H9 (cell line): ENCODE data around the gene SLC44A1. TPM values are rescaled to one million over a fixed set of nuclear protein-coding genes. Genes with fewer than 3 reads are reported as not detected.

Experiments
- DNase-seq: peaks from one replicate; pipeline ENCODE4 v3.0.0-alpha.2; 2017
- H2AFZ ChIP-seq: one replicate; pipeline ENCODE4 v1.6.1; 2013; ENCODE audit warnings: mild to moderate bottlenecking, low read length, control low read depth, moderate library complexity
- H2AK5ac ChIP-seq: 2 replicates; pipeline ENCODE4 v1.6.1; 2013; ENCODE audit warnings: low read length, control low read depth, mixed read lengths; ENCODE audit not compliant: insufficient read length
- H2BK120ac ChIP-seq: one replicate; pipeline ENCODE4 v1.6.1; 2013; ENCODE audit warnings: low read depth, mild to moderate bottlenecking, low read length, control low read depth, inconsistent platforms; ENCODE audit not compliant: poor library complexity, severe bottlenecking
- H2BK12ac ChIP-seq: 2 replicates; pipeline ENCODE4 v1.6.1; 2013; ENCODE audit warnings: low read length, control low read depth, mixed read lengths, low read depth; ENCODE audit not compliant: insufficient read length
- H2BK15ac ChIP-seq: 2 replicates; pipeline ENCODE4 v1.6.1; 2013; ENCODE audit warnings: low read depth, low read length, control low read depth
- H2BK20ac ChIP-seq: one replicate; pipeline ENCODE4 v1.6.1; 2013; ENCODE audit warnings: low read depth, mild to moderate bottlenecking, low read length, control low read depth, inconsistent platforms; ENCODE audit not compliant: poor library complexity, severe bottlenecking
- H2BK5ac ChIP-seq: 2 replicates; pipeline ENCODE4 v1.6.1; 2013; ENCODE audit warnings: low read length, control low read depth, mixed read lengths; ENCODE audit not compliant: insufficient read length
- H3K14ac ChIP-seq: 2 replicates; pipeline ENCODE4 v1.6.1; 2013; ENCODE audit warnings: low read length, control low read depth; ENCODE audit not compliant: insufficient read depth
- H3K18ac ChIP-seq: 2 replicates; pipeline ENCODE4 v1.6.1; 2013; ENCODE audit warnings: low read depth, mild to moderate bottlenecking, mixed read lengths, low read length, control low read depth; ENCODE audit not compliant: insufficient read length
- H3K23ac ChIP-seq: 2 replicates; pipeline ENCODE4 v1.6.1; 2013; ENCODE audit warnings: low read length, control low read depth, mixed read lengths, low read depth; ENCODE audit not compliant: insufficient read length
- H3K23me2 ChIP-seq: 2 replicates; pipeline ENCODE4 v1.6.1; 2013; ENCODE audit warnings: low read depth, mild to moderate bottlenecking, mixed read lengths, low read length, control low read depth; ENCODE audit not compliant: insufficient read length, poor library complexity, severe bottlenecking
- H3K27ac ChIP-seq: 2 replicates; pipeline ENCODE4 v1.5.1; 2013; ENCODE audit warnings: low read length, control low read depth, mixed read lengths, low read depth; ENCODE audit not compliant: insufficient read length
- H3K27me3 ChIP-seq: 2 replicates; pipeline ENCODE4 v1.6.1; 2013; ENCODE audit warnings: low read length, control low read depth, inconsistent platforms; ENCODE audit not compliant: insufficient read depth
- H3K4ac ChIP-seq: 2 replicates; pipeline ENCODE4 v1.6.1; 2013; ENCODE audit warnings: low read depth, mild to moderate bottlenecking, control low read depth, inconsistent platforms, low read length, moderate library complexity
- H3K4me1 ChIP-seq: 2 replicates; pipeline ENCODE4 v1.6.1; 2013; ENCODE audit warnings: low read length, control low read depth, inconsistent platforms; ENCODE audit not compliant: insufficient read depth
- H3K4me2 ChIP-seq: 2 replicates; pipeline ENCODE4 v1.6.1; 2013; ENCODE audit warnings: low read length, control low read depth, mixed read lengths; ENCODE audit not compliant: insufficient read length, insufficient read depth
- H3K56ac ChIP-seq: 2 replicates; pipeline ENCODE4 v1.6.1; 2013; ENCODE audit warnings: low read depth, mild to moderate bottlenecking, mixed read lengths, low read length, control low read depth; ENCODE audit not compliant: insufficient read length
- H3K79me1 ChIP-seq: 2 replicates; pipeline ENCODE4 v1.6.1; 2013; ENCODE audit warnings: low read depth, mild to moderate bottlenecking, moderate library complexity, low read length, control low read depth, inconsistent platforms; ENCODE audit not compliant: insufficient read depth, poor library complexity, severe bottlenecking
- H3K79me2 ChIP-seq: 2 replicates; pipeline ENCODE4 v1.6.1; 2013; ENCODE audit warnings: low read length, control low read depth, inconsistent platforms; ENCODE audit not compliant: insufficient read depth
- H3K9ac ChIP-seq: 2 replicates; pipeline ENCODE4 v1.6.1; 2013; ENCODE audit warnings: low read length, control low read depth, mixed read lengths; ENCODE audit not compliant: insufficient read length; ENCODE audit errors: extremely low read depth
- H3K9me3 ChIP-seq: one replicate; pipeline ENCODE4 v1.6.1; 2013; ENCODE audit warnings: low read depth, low read length, inconsistent platforms; ENCODE audit not compliant: control insufficient read depth
- H3T11ph ChIP-seq: one replicate; pipeline ENCODE4 v1.6.1; 2013; ENCODE audit warnings: mild to moderate bottlenecking, low read length, control low read depth, inconsistent platforms
- H4K20me1 ChIP-seq: one replicate; pipeline ENCODE4 v1.6.1; 2013; ENCODE audit not compliant: control insufficient read depth, insufficient read length, insufficient read depth
- H4K5ac ChIP-seq: 2 replicates; pipeline ENCODE4 v1.6.1; 2013; ENCODE audit warnings: low read depth, mild to moderate bottlenecking, mixed read lengths, low read length, control low read depth; ENCODE audit not compliant: insufficient read length
- H4K8ac ChIP-seq: replicated peaks from 2 replicates; pipeline ENCODE4 v1.6.1; 2013; ENCODE audit warnings: low read length, control low read depth, mixed read lengths, low read depth; ENCODE audit not compliant: insufficient read length
- H4K91ac ChIP-seq: 2 replicates; pipeline ENCODE4 v1.6.1; 2013; ENCODE audit warnings: low read depth, mild to moderate bottlenecking, moderate library complexity, mixed read lengths, low read length, control low read depth; ENCODE audit not compliant: insufficient read length
- H3K27ac Mint-ChIP-seq, 3 experiments: 2 replicates in 2 of 3; 3 replicates in 1 of 3; pipeline ENCODE4 v1.8.0; 2020 to 2021; ENCODE audit warnings: mixed read lengths in 3 of 3, mild to moderate bottlenecking in 1 of 3, moderate library complexity in 1 of 3
- H3K27me3 Mint-ChIP-seq: 2 replicates; pipeline ENCODE4 v1.8.0; 2021; ENCODE audit warnings: low read depth, mild to moderate bottlenecking, moderate library complexity, mixed read lengths
- H3K36me3 Mint-ChIP-seq, 3 experiments: 2 replicates in 2 of 3; 3 replicates in 1 of 3; pipeline ENCODE4 v1.8.0; 2020 to 2021; ENCODE audit warnings: low read depth in 3 of 3, mixed read lengths in 3 of 3; ENCODE audit not compliant: insufficient read depth in 1 of 3
- H3K4me1 Mint-ChIP-seq, 2 experiments: 2 replicates each; pipeline ENCODE4 v1.8.0; 2020; ENCODE audit warnings: mixed read lengths in 2 of 2
- H3K4me3 Mint-ChIP-seq, 2 experiments: 2 replicates in 1 of 2; 3 replicates in 1 of 2; pipeline ENCODE4 v1.8.0; 2020 to 2021; ENCODE audit warnings: mild to moderate bottlenecking in 2 of 2, mixed read lengths in 2 of 2, moderate library complexity in 1 of 2
- H3K9me3 Mint-ChIP-seq, 2 experiments: 2 replicates in 1 of 2; 3 replicates in 1 of 2; pipeline ENCODE4 v1.8.0; 2020; ENCODE audit warnings: mild to moderate bottlenecking in 2 of 2, mixed read lengths in 2 of 2, moderate library complexity in 1 of 2
- CTCF ChIP-seq: fragments of 200-600 bp; sonication (generic); conservative IDR thresholded peaks from 3 replicates; pipeline ENCODE4 v1.8.0; 2021; ENCODE audit warnings: antibody characterized with exemption, mild to moderate bottlenecking
- WGBS: extraction: QIAGEN DNeasy Blood & Tissue Kit; methylation state at CpG from one replicate; pipeline ENCODE4 v1.1.7; 2013; ENCODE audit warnings: missing lambda C conversion rate, low lambda C conversion rate, mixed read lengths; ENCODE audit not compliant: insufficient read length; ENCODE audit errors: extremely low coverage; 5-methylcytosine and 5-hydroxymethylcytosine counted together
- total RNA-seq: library from RNA; stranded (reverse); gene quantifications from 2 replicates; pipeline ENCODE4 v1.2.1, GENCODE V29; 2021

Gene SLC44A1
- total RNA-seq, 1 experiment from 2014 or later: 60.7 TPM

- Histone ChIP-seq H3K18ac (no peak overlapping the region), H3K9me3 (no peaks in the 10 kb centered on the region), H3K79me2 (no peaks in the 10 kb centered on the region), H3K14ac (no peak overlapping the region), H3K79me1 (no peaks in the 10 kb centered on the region), H3K4me2 (peak overlapping the region; percentile 22), H2BK5ac (no peak overlapping the region), H4K8ac (no peak overlapping the region), H3K9ac (no peak overlapping the region), H3K27ac (no peak overlapping the region), H2AFZ (no peak overlapping the region), H3K23ac (no peak overlapping the region), H3K23me2 (no peaks in the 10 kb centered on the region), H4K20me1 (no peaks in the 10 kb centered on the region), H2BK20ac (no peak overlapping the region), H3K27me3 (no peaks in the 10 kb centered on the region), H2BK12ac (no peak overlapping the region), H3K56ac (no peak overlapping the region), H2BK15ac (no peak overlapping the region), H4K5ac (no peak overlapping the region), H3T11ph (no peak overlapping the region), H2AK5ac (no peak overlapping the region), H3K4me1 (peaks cover 5% of the 10 kb centered on the region), H4K91ac (no peak overlapping the region), H2BK120ac (no peak overlapping the region), H3K4ac (no peak overlapping the region)
- DNase-seq: peak; percentile 66
- Mint-ChIP-seq H3K4me1 (peaks cover 18% of the 10 kb centered on the region in 2 experiments), H3K27me3 (no peaks in the 10 kb centered on the region; the same call in 1 of the 2 replicates), H3K9me3 (peaks cover 15 to 19% of the 10 kb centered on the region in 2 experiments; a peak in 4 of 5 replicates), H3K27ac (no peak overlapping the region; a peak in 2 of 7 replicates), H3K4me3 (peak overlapping the region; percentile 50 to 67), H3K36me3 (peaks cover 0 to 14% (median 7%) of the 10 kb centered on the region in 3 experiments; a peak in 4 of 7 replicates)
- peak; percentile 92 for TF ChIP-seq CTCF
- no CpG with 5 or more reads among the region's 6 CpGs for WGBS
Measured at GRCh38 chr9:105414947-105415661, 170.7 kb downstream of the SLC44A1 start.
